Liver (tissue), 9 donors: ENCODE measurements around the gene ANKRD28. TPM values are rescaled to one million over a fixed set of nuclear protein-coding genes. Genes with fewer than 3 reads are reported as not detected.

Experiments
- DNase-seq: peaks from one replicate; pipeline ENCODE4 v3.0.0-alpha.2; 2017; ENCODE audit warnings: low spot score
- H3K27ac ChIP-seq, 2 donors: one replicate each; pipeline ENCODE4 v1.7.0; 2013; ENCODE audit warnings: inconsistent platforms in 2 of 2, low read length in 2 of 2, control low read depth in 1 of 2, low read depth in 1 of 2, mild to moderate bottlenecking in 1 of 2
- H3K27me3 ChIP-seq, 4 donors: one replicate each; pipeline versions ENCODE4 v1.6.1 to v1.7.0; 2013; ENCODE audit warnings: low read length in 3 of 4, inconsistent platforms in 1 of 4, mild to moderate bottlenecking in 1 of 4, moderate library complexity in 1 of 4; ENCODE audit not compliant: control insufficient read depth in 4 of 4, insufficient read depth in 4 of 4
- H3K36me3 ChIP-seq, 4 donors: one replicate each; pipeline versions ENCODE4 v1.6.1 to v1.7.0; 2013; ENCODE audit warnings: low read length in 3 of 4, mild to moderate bottlenecking in 3 of 4, low read depth in 1 of 4, moderate library complexity in 1 of 4; ENCODE audit not compliant: control insufficient read depth in 4 of 4, insufficient read depth in 3 of 4
- H3K4me1 ChIP-seq, 4 donors: one replicate each; pipeline versions ENCODE4 v1.6.1 to v1.7.0; 2013; ENCODE audit warnings: low read length in 3 of 4, mild to moderate bottlenecking in 3 of 4, moderate library complexity in 1 of 4; ENCODE audit not compliant: control insufficient read depth in 4 of 4, insufficient read depth in 4 of 4
- H3K4me3 ChIP-seq, 3 donors: one replicate each; pipeline versions ENCODE4 v1.6.1 to v1.7.0; 2013; ENCODE audit warnings: low read length in 3 of 3, control low read depth in 1 of 3, low read depth in 1 of 3, mild to moderate bottlenecking in 1 of 3
- H3K9ac ChIP-seq, 2 donors: one replicate each; pipeline ENCODE4 v1.7.0; 2013; ENCODE audit warnings: low read length in 2 of 2, mild to moderate bottlenecking in 2 of 2, moderate library complexity in 2 of 2, control low read depth in 1 of 2, low read depth in 1 of 2
- H3K9me3 ChIP-seq, 4 donors: one replicate each; pipeline versions ENCODE4 v1.6.1 to v1.7.0; 2013; ENCODE audit warnings: low read length in 3 of 4; ENCODE audit not compliant: control insufficient read depth in 4 of 4
- EGR1 ChIP-seq, 2 donors: IDR thresholded peaks; 2 replicates each; pipeline ENCODE4 v1.6.1; 2016 to 2018; ENCODE audit warnings: antibody characterized with exemption in 2 of 2, low read depth in 2 of 2
- FOXA1 ChIP-seq: IDR thresholded peaks from 2 replicates; pipeline ENCODE4 v1.6.1; 2016; ENCODE audit warnings: antibody characterized with exemption
- FOXA2 ChIP-seq: IDR thresholded peaks from 2 replicates; pipeline ENCODE4 v1.6.1; 2016; ENCODE audit warnings: antibody characterized with exemption
- GABPA ChIP-seq, 2 donors: IDR thresholded peaks in 1 of 2; conservative IDR thresholded peaks in 1 of 2; 2 replicates each; pipeline ENCODE4 v1.6.1; 2016; ENCODE audit warnings: antibody characterized with exemption in 2 of 2, mild to moderate bottlenecking in 1 of 2, moderate library complexity in 1 of 2
- HNF4A ChIP-seq, 2 donors: conservative IDR thresholded peaks; 2 replicates each; pipeline ENCODE4 v1.6.1; 2016; ENCODE audit warnings: antibody characterized with exemption in 2 of 2, mild to moderate bottlenecking in 2 of 2
- HNF4G ChIP-seq: IDR thresholded peaks from 2 replicates; pipeline ENCODE4 v1.6.1; 2016; ENCODE audit warnings: antibody characterized with exemption
- JUND ChIP-seq, 2 donors: IDR thresholded peaks; 2 replicates each; pipeline ENCODE4 v1.6.1; 2016; ENCODE audit warnings: antibody characterized with exemption in 2 of 2
- NR2F2 ChIP-seq: IDR thresholded peaks from 2 replicates; pipeline ENCODE4 v1.6.1; 2016; ENCODE audit warnings: antibody characterized with exemption
- RAD21 ChIP-seq, 2 donors: IDR thresholded peaks; 2 replicates each; pipeline ENCODE4 v1.6.1; 2016; ENCODE audit warnings: antibody characterized with exemption in 2 of 2, mild to moderate bottlenecking in 2 of 2
- RXRA ChIP-seq, 2 donors: IDR thresholded peaks; 2 replicates each; pipeline ENCODE4 v1.6.1; 2017 to 2018; ENCODE audit warnings: antibody characterized with exemption in 2 of 2, mild to moderate bottlenecking in 1 of 2
- SP1 ChIP-seq: IDR thresholded peaks from 2 replicates; pipeline ENCODE4 v1.6.1; 2018; ENCODE audit warnings: antibody characterized with exemption, mild to moderate bottlenecking
- TAF1 ChIP-seq: conservative IDR thresholded peaks from 2 replicates; pipeline ENCODE4 v1.6.1; 2016; ENCODE audit warnings: antibody characterized with exemption, mild to moderate bottlenecking
- YY1 ChIP-seq: IDR thresholded peaks from 2 replicates; pipeline ENCODE4 v1.6.1; 2016; ENCODE audit warnings: antibody characterized with exemption, mild to moderate bottlenecking
- WGBS: extraction: QIAGEN DNeasy Blood & Tissue Kit; methylation state at CpG from one replicate; pipeline ENCODE4 v1.1.7; 2013; 5-methylcytosine and 5-hydroxymethylcytosine counted together
- polyA plus RNA-seq, 2 donors: library from polyadenylated mRNA; stranded (reverse) in 1 of 2; unstranded in 1 of 2; fragments of 200-250 nt in 1 of 2; fragments of >200 nt in 1 of 2; fragmentation: Nextera tagmentation in 1 of 2; extraction: Ambion mirVana in 1 of 2; gene quantifications; one replicate each; pipeline versions ENCODE4 v1.2.1 to v1.2.3, GENCODE V29; 2013 to 2015
- total RNA-seq, 2 donors: library from RNA; depleted of rRNA; stranded (reverse); fragments of >200 nt; gene quantifications; one replicate each; pipeline ENCODE4 v1.2.3, GENCODE V29; 2014
- TF ChIP-seq, protein P1 (sequence below): IDR thresholded peaks from 2 replicates; pipeline ENCODE4 v1.6.1; 2016; ENCODE audit warnings: antibody characterized with exemption
- TF ChIP-seq, protein P2 (sequence below): IDR thresholded peaks from 2 replicates; pipeline ENCODE4 v1.6.1; 2016; ENCODE audit warnings: antibody characterized with exemption, mild to moderate bottlenecking
- TF ChIP-seq, protein P3 (sequence below): fragments of 150-350 bp; IDR thresholded peaks from 2 replicates; pipeline ENCODE4 v1.5.1; 2017; ENCODE audit warnings: improper control_type of control experiment, low read depth, low read length; ENCODE audit not compliant: missing input control
- TF ChIP-seq, protein P4 (sequence below): IDR thresholded peaks from 2 replicates; pipeline ENCODE4 v1.6.1; 2016; ENCODE audit warnings: antibody characterized with exemption
- TF ChIP-seq, protein P5 (sequence below): IDR thresholded peaks from 2 replicates; pipeline ENCODE4 v1.6.1; 2016; ENCODE audit warnings: antibody characterized with exemption
- donor health status: healthy.
- donor health status: healthy.
- donor health status: healthy.
- donor health status: healthy.
- donor health status: healthy.

The ANKRD28 gene
- total and polyA plus RNA-seq, 4 donors = 9.2 to 39.1 (median 16.8) TPM

DNA sequence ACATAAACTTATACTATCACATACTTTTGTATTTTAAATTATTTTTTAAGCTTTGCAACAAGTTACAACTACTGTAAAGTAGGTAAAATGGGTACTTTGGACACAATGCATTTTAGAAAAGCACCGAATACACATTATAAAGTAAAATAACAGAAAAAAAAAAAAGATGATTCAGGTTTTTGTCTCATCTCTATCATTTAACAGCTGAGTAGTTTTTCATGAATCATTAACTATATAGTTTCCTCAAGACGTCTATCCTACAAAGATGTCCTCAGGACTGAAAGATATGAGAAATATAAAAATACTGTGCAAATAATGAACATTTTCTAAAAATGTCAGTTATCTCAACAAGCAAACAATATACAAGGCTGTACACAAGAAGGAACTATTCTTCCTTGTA lies 46.9 kb downstream of the ANKRD28 start:
- Histone ChIP-seq H3K9me3 (no peaks in the 10 kb centered on the region), H3K4me1 (peaks cover 0 to 15% (median 10%) of the 10 kb centered on the region in 4 donors), H3K4me3 (no peak overlapping the region), H3K27me3 (no peaks in the 10 kb centered on the region), H3K36me3 (peaks cover 0 to 5% (median 0%) of the 10 kb centered on the region in 4 donors), H3K9ac (no peak overlapping the region), H3K27ac (no peak overlapping the region)
- DNase-seq = no peak
- TF ChIP-seq GABPA (IDR thresholded peaks at IDR 0.05 in 1 of 2, conservative IDR thresholded peaks at IDR 0.05 in 1 of 2) (no peak), FOXA2 (no peak), FOXA1 (no peak), JUND (IDR thresholded peaks at IDR 0.05) (no peak), RAD21 (IDR thresholded peaks at IDR 0.05) (no peak), TAF1 (no peak), EGR1 (IDR thresholded peaks at IDR 0.05; ENCODE audit: low read depth in 2 of 2) (no peak), NR2F2 (no peak), YY1 (no peak), HNF4G (no peak), HNF4A (conservative IDR thresholded peaks at IDR 0.05) (no peak), RXRA (IDR thresholded peaks at IDR 0.05) (no peak)
- TF ChIP-seq, protein P1, sequence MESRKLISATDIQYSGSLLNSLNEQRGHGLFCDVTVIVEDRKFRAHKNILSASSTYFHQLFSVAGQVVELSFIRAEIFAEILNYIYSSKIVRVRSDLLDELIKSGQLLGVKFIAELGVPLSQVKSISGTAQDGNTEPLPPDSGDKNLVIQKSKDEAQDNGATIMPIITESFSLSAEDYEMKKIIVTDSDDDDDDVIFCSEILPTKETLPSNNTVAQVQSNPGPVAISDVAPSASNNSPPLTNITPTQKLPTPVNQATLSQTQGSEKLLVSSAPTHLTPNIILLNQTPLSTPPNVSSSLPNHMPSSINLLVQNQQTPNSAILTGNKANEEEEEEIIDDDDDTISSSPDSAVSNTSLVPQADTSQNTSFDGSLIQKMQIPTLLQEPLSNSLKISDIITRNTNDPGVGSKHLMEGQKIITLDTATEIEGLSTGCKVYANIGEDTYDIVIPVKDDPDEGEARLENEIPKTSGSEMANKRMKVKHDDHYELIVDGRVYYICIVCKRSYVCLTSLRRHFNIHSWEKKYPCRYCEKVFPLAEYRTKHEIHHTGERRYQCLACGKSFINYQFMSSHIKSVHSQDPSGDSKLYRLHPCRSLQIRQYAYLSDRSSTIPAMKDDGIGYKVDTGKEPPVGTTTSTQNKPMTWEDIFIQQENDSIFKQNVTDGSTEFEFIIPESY = no peak
- TF ChIP-seq, protein P2, sequence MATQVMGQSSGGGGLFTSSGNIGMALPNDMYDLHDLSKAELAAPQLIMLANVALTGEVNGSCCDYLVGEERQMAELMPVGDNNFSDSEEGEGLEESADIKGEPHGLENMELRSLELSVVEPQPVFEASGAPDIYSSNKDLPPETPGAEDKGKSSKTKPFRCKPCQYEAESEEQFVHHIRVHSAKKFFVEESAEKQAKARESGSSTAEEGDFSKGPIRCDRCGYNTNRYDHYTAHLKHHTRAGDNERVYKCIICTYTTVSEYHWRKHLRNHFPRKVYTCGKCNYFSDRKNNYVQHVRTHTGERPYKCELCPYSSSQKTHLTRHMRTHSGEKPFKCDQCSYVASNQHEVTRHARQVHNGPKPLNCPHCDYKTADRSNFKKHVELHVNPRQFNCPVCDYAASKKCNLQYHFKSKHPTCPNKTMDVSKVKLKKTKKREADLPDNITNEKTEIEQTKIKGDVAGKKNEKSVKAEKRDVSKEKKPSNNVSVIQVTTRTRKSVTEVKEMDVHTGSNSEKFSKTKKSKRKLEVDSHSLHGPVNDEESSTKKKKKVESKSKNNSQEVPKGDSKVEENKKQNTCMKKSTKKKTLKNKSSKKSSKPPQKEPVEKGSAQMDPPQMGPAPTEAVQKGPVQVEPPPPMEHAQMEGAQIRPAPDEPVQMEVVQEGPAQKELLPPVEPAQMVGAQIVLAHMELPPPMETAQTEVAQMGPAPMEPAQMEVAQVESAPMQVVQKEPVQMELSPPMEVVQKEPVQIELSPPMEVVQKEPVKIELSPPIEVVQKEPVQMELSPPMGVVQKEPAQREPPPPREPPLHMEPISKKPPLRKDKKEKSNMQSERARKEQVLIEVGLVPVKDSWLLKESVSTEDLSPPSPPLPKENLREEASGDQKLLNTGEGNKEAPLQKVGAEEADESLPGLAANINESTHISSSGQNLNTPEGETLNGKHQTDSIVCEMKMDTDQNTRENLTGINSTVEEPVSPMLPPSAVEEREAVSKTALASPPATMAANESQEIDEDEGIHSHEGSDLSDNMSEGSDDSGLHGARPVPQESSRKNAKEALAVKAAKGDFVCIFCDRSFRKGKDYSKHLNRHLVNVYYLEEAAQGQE = no peak
- TF ChIP-seq, protein P3, sequence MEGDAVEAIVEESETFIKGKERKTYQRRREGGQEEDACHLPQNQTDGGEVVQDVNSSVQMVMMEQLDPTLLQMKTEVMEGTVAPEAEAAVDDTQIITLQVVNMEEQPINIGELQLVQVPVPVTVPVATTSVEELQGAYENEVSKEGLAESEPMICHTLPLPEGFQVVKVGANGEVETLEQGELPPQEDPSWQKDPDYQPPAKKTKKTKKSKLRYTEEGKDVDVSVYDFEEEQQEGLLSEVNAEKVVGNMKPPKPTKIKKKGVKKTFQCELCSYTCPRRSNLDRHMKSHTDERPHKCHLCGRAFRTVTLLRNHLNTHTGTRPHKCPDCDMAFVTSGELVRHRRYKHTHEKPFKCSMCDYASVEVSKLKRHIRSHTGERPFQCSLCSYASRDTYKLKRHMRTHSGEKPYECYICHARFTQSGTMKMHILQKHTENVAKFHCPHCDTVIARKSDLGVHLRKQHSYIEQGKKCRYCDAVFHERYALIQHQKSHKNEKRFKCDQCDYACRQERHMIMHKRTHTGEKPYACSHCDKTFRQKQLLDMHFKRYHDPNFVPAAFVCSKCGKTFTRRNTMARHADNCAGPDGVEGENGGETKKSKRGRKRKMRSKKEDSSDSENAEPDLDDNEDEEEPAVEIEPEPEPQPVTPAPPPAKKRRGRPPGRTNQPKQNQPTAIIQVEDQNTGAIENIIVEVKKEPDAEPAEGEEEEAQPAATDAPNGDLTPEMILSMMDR = no peak
- TF ChIP-seq, protein P4, sequence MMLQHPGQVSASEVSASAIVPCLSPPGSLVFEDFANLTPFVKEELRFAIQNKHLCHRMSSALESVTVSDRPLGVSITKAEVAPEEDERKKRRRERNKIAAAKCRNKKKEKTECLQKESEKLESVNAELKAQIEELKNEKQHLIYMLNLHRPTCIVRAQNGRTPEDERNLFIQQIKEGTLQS = no peak
- 92% methylated on average over 2 of the region's 2 CpGs for WGBS

DNA sequence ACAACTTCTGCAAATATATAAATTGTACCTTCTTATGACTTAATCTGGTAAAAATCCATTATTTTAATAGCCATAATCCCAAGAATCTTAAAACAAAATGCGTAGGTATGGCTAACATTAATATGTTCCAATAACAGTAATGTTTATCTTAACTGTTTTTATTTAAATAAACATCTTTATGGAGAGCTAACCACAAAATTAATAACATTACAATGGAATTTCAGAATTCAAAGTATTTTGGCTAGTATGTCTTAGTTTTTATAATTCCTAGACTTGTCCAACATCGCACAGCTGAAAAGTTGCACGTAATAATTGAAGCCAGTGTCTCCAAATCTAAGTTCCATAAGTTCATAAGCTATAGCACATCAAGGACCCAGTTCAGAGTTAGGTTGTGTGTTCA lies 47.6 kb downstream of the ANKRD28 start:
- peaks cover 0 to 5% (median 0%) of the 10 kb centered on the region in 4 donors for H3K36me3 ChIP-seq
- H3K4me3 ChIP-seq = no peak overlapping the region
- peaks cover 0 to 19% (median 11%) of the 10 kb centered on the region in 4 donors for H3K4me1 ChIP-seq
- H3K9me3 ChIP-seq = no peaks in the 10 kb centered on the region
- H3K9ac ChIP-seq = no peak overlapping the region
- DNase-seq = no peak
- H3K27me3 ChIP-seq = no peaks in the 10 kb centered on the region
- 98% methylated on average over 3 of the region's 3 CpGs for WGBS
- H3K27ac ChIP-seq = no peak overlapping the region
- TF ChIP-seq NR2F2 = no peak
- TF ChIP-seq EGR1 (IDR thresholded peaks at IDR 0.05; ENCODE audit: low read depth in 2 of 2) = no peak
- no peak for TF ChIP-seq RAD21 (IDR thresholded peaks at IDR 0.05)
- TF ChIP-seq, protein P2 = no peak
- TF ChIP-seq SP1 = no peak
- TF ChIP-seq FOXA2 = no peak
- TF ChIP-seq, protein P1 = no peak
- TF ChIP-seq FOXA1 = no peak
- TF ChIP-seq HNF4A (conservative IDR thresholded peaks at IDR 0.05) = no peak
- TF ChIP-seq HNF4G = no peak
- TF ChIP-seq YY1 = no peak
- TF ChIP-seq, protein P4 = no peak
- no peak for TF ChIP-seq TAF1
- TF ChIP-seq, protein P5, sequence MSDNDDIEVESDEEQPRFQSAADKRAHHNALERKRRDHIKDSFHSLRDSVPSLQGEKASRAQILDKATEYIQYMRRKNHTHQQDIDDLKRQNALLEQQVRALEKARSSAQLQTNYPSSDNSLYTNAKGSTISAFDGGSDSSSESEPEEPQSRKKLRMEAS = no peak
